Kidney epithelial cell (primary cell): ENCODE measurements around the gene PELO. TPM values are rescaled to one million over a fixed set of nuclear protein-coding genes. Genes with fewer than 3 reads are reported as not detected.

Source experiments
- DNase-seq: peaks from one replicate; pipeline ENCODE4 v3.0.0-alpha.2; 2010; ENCODE audit warnings: low read depth
- H3K27me3 ChIP-seq: 2 replicates; pipeline ENCODE4 v1.6.0; 2011; ENCODE audit warnings: low read length; ENCODE audit not compliant: control insufficient read depth, insufficient read depth
- H3K36me3 ChIP-seq: 2 replicates; pipeline ENCODE4 v1.5.1; 2011; ENCODE audit warnings: low read length; ENCODE audit not compliant: control insufficient read depth, insufficient read depth
- H3K4me3 ChIP-seq: 2 replicates; pipeline ENCODE4 v1.5.1; 2011; ENCODE audit warnings: low read depth, mild to moderate bottlenecking, control low read depth, low read length
- total RNA-seq: library from RNA; depleted of rRNA; stranded (reverse); fragments of >200 nt; gene quantifications from 2 replicates; pipeline ENCODE4 v1.2.3, GENCODE V29; 2015
- TF ChIP-seq, protein P1 (sequence below): IDR thresholded peaks from 2 replicates; pipeline ENCODE4 v1.5.1; 2011; ENCODE audit warnings: mild to moderate bottlenecking, moderate library complexity, low read length, control low read depth, inconsistent platforms; ENCODE audit not compliant: insufficient read depth, poor library complexity, severe bottlenecking

Gene PELO
- total RNA-seq, 1 donor from 2014 or later = 19.0 TPM

DNA sequence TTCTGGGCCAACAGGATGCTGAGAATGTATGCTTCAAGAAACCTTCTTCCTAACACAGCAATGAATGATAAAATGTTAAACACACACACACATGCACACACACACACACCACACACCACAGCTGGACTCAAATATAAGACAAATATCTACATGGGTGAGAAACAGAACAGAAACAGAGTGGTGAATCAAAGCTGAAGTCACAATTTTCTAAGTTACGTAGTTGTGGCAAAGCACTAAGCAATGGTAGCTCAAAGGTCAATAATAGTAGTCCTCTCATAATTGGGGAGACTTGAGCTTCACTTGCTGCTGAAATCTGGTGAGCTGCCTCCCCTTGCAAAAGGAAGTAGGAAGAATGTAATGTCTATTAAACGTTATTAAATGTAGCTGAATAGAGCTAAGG, 33.7 kb upstream of the PELO start:
- Histone ChIP-seq H3K4me3 (no peak overlapping the region), H3K27me3 (no peaks in the 10 kb centered on the region), H3K36me3 (no peaks in the 10 kb centered on the region)
- DNase-seq = no peak
- TF ChIP-seq, protein P1, sequence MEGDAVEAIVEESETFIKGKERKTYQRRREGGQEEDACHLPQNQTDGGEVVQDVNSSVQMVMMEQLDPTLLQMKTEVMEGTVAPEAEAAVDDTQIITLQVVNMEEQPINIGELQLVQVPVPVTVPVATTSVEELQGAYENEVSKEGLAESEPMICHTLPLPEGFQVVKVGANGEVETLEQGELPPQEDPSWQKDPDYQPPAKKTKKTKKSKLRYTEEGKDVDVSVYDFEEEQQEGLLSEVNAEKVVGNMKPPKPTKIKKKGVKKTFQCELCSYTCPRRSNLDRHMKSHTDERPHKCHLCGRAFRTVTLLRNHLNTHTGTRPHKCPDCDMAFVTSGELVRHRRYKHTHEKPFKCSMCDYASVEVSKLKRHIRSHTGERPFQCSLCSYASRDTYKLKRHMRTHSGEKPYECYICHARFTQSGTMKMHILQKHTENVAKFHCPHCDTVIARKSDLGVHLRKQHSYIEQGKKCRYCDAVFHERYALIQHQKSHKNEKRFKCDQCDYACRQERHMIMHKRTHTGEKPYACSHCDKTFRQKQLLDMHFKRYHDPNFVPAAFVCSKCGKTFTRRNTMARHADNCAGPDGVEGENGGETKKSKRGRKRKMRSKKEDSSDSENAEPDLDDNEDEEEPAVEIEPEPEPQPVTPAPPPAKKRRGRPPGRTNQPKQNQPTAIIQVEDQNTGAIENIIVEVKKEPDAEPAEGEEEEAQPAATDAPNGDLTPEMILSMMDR = no peak

DNA sequence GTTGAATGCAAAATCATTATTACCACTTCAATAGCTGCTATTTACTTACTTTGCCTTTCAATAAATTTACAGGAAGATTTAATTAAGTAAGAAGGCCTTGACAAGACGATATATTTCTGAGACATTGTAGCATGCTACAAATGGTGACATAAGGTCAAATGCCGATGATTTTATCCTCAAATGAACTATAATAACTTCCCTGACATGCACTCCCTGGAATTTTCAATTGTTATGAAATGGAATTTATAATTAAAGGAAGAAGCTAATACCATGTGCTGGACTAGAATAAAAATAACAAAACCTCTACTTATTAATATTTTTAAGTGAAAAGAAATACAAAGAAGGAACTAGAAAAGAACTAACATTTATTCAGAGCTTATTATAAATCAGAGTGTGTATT, 30.2 kb upstream of the PELO start:
- no peaks in the 10 kb centered on the region for H3K36me3 ChIP-seq
- H3K27me3 ChIP-seq = no peaks in the 10 kb centered on the region
- no peak overlapping the region for H3K4me3 ChIP-seq
- TF ChIP-seq, protein P1 = no peak
- no peak for DNase-seq

DNA sequence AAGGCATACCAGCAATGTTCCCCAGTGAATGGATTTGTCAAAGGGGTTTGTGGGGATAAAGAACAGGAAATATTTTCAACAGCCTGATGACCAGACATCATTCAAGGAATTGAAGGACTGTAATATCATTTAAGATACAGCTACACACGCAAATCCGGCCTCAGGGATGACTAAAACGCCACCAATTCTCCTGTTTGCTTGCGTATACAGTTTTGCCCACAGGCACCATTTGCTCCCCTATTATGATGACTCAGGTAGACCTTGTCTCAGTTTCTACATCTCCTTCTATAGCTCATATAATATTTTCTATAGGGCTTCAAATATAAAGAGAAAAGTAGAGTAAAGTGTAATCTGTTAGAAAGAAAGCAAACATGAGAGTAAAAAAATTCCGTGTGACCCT, 29.7 kb upstream of the PELO start:
- no peak for DNase-seq
- Histone ChIP-seq H3K36me3 (no peaks in the 10 kb centered on the region), H3K27me3 (no peaks in the 10 kb centered on the region), H3K4me3 (no peak overlapping the region)
- TF ChIP-seq, protein P1 = no peak

DNA sequence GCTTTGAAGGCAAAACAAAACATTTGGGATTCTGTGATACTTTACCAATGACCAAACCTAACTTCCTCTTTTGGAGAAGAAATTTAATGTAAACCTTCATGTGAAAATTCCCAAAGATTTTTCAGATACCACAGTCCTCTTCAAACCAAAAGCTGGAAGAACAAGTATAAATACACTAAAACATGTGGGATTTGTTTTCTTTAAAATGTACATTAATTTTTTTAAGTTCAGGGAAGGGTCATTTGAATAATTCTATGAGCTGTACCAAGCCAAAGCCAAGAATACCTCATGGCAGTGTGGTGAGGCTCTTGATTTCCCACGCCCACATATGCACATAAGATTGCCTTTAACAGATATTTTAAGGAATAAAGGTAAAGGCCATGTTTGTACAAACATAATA, 28.4 kb upstream of the PELO start:
- Histone ChIP-seq H3K27me3 (no peaks in the 10 kb centered on the region), H3K4me3 (no peak overlapping the region), H3K36me3 (no peaks in the 10 kb centered on the region)
- TF ChIP-seq, protein P1 = no peak
- DNase-seq = no peak

DNA sequence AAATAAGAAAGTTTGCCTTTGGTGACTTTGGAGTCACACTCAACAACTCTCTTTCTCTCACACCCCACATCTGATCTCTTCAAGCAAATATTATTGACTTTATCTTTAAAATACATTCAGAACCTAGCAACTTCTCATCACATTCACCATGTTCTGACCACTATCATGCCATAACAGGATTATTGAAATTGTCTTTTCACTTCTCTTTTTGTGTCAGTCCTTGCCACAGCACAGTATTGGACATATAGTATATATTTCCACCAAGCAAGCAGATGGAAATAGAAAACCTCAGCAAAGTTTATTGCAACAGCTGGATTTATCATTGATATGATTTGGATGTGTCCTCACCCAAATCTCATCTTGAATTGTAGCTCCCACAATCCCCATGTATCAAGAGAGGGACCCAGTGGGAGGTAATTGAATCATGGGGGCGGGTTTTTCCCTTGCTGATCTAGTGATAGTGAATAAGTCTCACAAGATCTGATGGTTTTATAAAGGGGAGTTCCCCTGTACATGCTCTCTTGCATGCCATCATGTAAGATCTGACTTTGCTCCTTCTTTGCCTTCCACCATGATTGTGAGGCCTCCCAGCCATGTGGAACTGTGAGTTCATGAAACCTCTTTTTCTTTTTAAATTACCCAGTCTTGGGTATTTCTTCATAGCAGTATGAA, 26.9 kb upstream of the PELO start:
- Histone ChIP-seq H3K36me3 (no peaks in the 10 kb centered on the region), H3K4me3 (no peak overlapping the region), H3K27me3 (no peaks in the 10 kb centered on the region)
- no peak for DNase-seq
- TF ChIP-seq, protein P1 = no peak

DNA sequence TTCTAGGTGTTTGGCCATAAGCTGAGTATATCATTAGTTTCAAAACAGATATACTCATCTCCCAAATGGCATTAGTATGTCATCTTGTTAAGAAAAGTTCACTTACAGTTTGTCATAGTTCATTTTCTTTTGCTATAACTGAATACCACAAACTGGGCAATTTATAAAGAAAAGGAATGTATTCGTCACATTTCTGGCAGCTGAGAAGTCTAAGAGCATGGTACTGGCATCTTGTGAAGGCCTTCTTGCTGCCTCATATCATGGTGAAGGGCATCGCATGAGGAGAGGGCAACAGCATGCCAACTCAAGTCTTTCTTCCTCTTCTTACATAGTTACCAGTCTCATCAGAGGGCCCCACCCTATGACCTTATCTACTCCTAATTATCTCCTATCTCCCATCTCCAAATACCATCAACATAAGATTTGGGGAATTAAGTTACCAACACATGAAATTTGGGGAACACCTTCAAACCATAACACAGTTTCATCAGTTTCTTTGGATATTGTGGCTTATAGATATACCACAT, 20.4 kb upstream of the PELO start:
- TF ChIP-seq, protein P1 = no peak
- no peaks in the 10 kb centered on the region for H3K36me3 ChIP-seq

More for the DNA sequence above, 20.4 kb upstream of the PELO start:
- no peaks in the 10 kb centered on the region for H3K27me3 ChIP-seq
- no peak overlapping the region for H3K4me3 ChIP-seq
- DNase-seq = no peak
